ENCODE results near the gene CST3. TPM values are rescaled to one million over a fixed set of nuclear protein-coding genes. Genes with fewer than 3 reads are reported as not detected.
"Not testable (repeated sequence)": the region's sequence is repeated elsewhere in the genome, so short reads cannot be mapped to it uniquely, and the experiment has no call there.

The CST3 gene
- total RNA-seq, 1 experiment from 2014 or later: 262 TPM

DNA sequence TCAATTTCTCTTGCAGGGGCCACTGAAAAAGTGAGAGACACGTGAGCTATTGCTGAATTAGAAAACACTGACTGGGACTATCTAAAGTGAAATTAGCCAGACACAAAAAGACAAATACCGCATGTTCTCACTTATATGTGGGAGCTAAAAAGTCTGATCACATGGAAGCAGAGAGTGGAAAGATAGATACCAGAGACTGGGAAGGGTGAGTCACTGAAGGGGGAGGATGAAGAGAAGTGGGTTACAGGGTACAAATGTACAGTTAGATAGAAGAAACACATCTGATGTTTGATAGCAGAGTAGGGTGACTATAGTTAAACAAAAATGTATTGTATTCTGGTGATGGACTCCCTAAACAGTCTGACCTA is 13.4 kb downstream of the CST3 start:
- ChIA-PET POLR2A (ENCODE audit: unreplicated experiment) (no interaction called here), CTCF (no interaction called here)
- H4K20me1 ChIP-seq (ENCODE audit: insufficient read depth): no peaks in the 10 kb centered on the region
- H3K4me2 ChIP-seq: no peak overlapping the region
- H3K4me1 ChIP-seq (replicated peaks; ENCODE audit: insufficient read depth): peaks cover 34% of the 10 kb centered on the region
- DNase-seq: no peak
- intact Hi-C loops (cut with micrococcal nuclease; ENCODE audit: unreplicated experiment): loop anchor here (10.0 kb wide), 2 partner anchors 270 to 860 kb away; partner anchors contain the start of gene NXT1
- no peak overlapping the region for H3K4me3 ChIP-seq
- no peaks in the 10 kb centered on the region for H3K79me2 ChIP-seq (ENCODE audit: low read depth)
- no TSS peak for BruUV-seq (replicated peaks)
- peaks cover 3% of the 10 kb centered on the region; the same call in 1 of the 2 replicates for H3K9me3 ChIP-seq (ENCODE audit: insufficient read depth, low read depth)
- no peak overlapping the region for H2AFZ ChIP-seq
- peaks cover 24% of the 10 kb centered on the region for H3F3A ChIP-seq (ENCODE audit: insufficient read depth, low read depth)
- no peaks in the 10 kb centered on the region for H3K27me3 ChIP-seq (ENCODE audit: insufficient read depth, low read depth)
- H3K9me2 ChIP-seq (ENCODE audit: insufficient read depth): no peaks in the 10 kb centered on the region
- H3K27ac ChIP-seq: no peak overlapping the region
- no peak for TF ChIP-seq EZH2 (IDR thresholded peaks at IDR 0.05; ENCODE audit: low read depth)
- TF ChIP-seq, protein P1, sequence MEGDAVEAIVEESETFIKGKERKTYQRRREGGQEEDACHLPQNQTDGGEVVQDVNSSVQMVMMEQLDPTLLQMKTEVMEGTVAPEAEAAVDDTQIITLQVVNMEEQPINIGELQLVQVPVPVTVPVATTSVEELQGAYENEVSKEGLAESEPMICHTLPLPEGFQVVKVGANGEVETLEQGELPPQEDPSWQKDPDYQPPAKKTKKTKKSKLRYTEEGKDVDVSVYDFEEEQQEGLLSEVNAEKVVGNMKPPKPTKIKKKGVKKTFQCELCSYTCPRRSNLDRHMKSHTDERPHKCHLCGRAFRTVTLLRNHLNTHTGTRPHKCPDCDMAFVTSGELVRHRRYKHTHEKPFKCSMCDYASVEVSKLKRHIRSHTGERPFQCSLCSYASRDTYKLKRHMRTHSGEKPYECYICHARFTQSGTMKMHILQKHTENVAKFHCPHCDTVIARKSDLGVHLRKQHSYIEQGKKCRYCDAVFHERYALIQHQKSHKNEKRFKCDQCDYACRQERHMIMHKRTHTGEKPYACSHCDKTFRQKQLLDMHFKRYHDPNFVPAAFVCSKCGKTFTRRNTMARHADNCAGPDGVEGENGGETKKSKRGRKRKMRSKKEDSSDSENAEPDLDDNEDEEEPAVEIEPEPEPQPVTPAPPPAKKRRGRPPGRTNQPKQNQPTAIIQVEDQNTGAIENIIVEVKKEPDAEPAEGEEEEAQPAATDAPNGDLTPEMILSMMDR (conservative IDR thresholded peaks at IDR 0.05): no peak
- no peaks in the 10 kb centered on the region for H3K36me3 ChIP-seq (ENCODE audit: low read depth)

DNA sequence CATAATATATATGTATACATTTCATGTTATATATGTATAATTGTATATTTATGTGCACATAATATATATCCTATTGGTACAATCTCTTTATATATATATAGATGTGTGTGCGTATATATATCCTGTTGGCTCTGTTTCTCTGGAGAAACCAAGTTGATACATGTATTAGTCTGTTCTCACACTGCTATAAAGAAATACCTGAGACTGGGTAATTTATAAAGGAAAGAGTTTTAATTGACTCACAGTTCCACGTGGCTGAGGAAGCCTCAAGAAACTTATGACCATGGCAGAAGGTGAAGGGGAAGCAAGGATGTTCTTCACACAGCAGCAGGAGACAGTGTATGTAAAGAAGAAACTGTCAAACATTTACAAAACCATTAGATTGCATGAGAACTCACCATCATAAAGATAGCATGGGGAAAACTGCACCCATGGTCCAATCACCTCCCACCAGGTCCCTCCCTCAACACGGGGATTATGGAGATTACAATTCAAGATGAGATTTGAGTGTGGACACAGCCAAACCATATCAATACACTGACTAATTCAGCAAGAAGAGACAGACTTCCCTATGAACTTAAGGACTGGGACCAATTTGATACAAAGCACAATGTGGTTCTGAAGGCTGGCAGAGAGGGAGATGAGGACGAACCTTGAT is 14.0 kb downstream of the CST3 start:
- Histone ChIP-seq H4K20me1 (ENCODE audit: insufficient read depth) (no peaks in the 10 kb centered on the region), H3K36me3 (ENCODE audit: low read depth) (no peaks in the 10 kb centered on the region), H3K4me3 (no peak overlapping the region), H3K9me2 (ENCODE audit: insufficient read depth) (no peaks in the 10 kb centered on the region), H3K9me3 (ENCODE audit: insufficient read depth, low read depth) (peaks cover 3% of the 10 kb centered on the region; the same call in 1 of the 2 replicates), H3K27me3 (ENCODE audit: insufficient read depth, low read depth) (no peaks in the 10 kb centered on the region), H3K4me1 (replicated peaks; ENCODE audit: insufficient read depth) (peaks cover 29% of the 10 kb centered on the region), H3K27ac (no peak overlapping the region; the same call in 1 of the 2 replicates), H3K79me2 (ENCODE audit: low read depth) (no peaks in the 10 kb centered on the region), H3K4me2 (no peak overlapping the region), H2AFZ (no peak overlapping the region), H3F3A (ENCODE audit: insufficient read depth, low read depth) (peaks cover 22% of the 10 kb centered on the region)
- ChIA-PET POLR2A (ENCODE audit: unreplicated experiment) (no interaction called here), CTCF (no interaction called here)
- TF ChIP-seq, protein P1 (conservative IDR thresholded peaks at IDR 0.05): no peak
- TF ChIP-seq EZH2 (IDR thresholded peaks at IDR 0.05; ENCODE audit: low read depth): no peak
- DNase-seq: no peak
- BruUV-seq (replicated peaks): no TSS peak
- intact Hi-C loops (cut with micrococcal nuclease; ENCODE audit: unreplicated experiment): loop anchor here (10.0 kb wide), 2 partner anchors 269 to 859 kb away; partner anchors contain the start of gene NXT1

DNA sequence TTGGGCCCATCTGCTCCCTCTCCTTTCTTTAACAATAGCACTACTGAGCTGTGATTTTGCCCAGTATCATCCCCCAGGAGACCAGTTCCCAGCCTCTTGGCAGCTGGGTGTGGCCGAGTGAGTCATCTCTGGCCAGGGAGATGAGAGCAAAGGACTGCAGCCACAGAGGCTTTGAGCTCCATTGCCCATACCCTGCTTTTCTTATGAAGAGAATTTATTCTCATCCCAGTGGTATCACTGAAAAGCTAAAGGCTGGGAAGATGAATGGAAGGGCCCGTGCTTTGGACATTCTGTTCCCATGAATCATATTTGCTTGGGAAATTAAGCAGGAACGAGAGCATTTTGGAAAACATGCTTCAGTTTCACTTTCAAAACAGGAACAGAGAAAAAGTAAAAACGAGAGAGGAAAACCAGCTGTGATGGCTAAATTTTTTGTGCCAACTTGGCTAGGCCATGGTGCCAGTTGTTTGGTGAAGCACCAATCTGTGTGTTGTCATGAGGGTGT is 14.9 kb downstream of the CST3 start:
- peak overlapping the region; percentile 42; the same call in 1 of the 2 replicates for H3K4me3 ChIP-seq
- peaks cover 23% of the 10 kb centered on the region for H3K4me1 ChIP-seq (replicated peaks; ENCODE audit: insufficient read depth)
- ChIA-PET CTCF (interaction anchor here (0.7 kb wide), 1 partner anchor 47 kb away, joined by 10 read pairs; no protein-coding TSS in a partner anchor), POLR2A (ENCODE audit: unreplicated experiment) (interaction anchor here (0.6 to 1.1 kb wide), 4 partner anchors 15 to 1762 kb away, joined by 3 to 8 read pairs (median 4); partner anchors contain the start of gene CST3)
- H3K36me3 ChIP-seq (ENCODE audit: low read depth): no peaks in the 10 kb centered on the region
- TF ChIP-seq EZH2 (IDR thresholded peaks at IDR 0.05; ENCODE audit: low read depth): no peak
- TF ChIP-seq, protein P1 (conservative IDR thresholded peaks at IDR 0.05): no peak
- H3K9me2 ChIP-seq (ENCODE audit: insufficient read depth): no peaks in the 10 kb centered on the region
- peak overlapping the region; percentile 90 for H3K27ac ChIP-seq
- peaks cover 18% of the 10 kb centered on the region for H3F3A ChIP-seq (ENCODE audit: insufficient read depth, low read depth)
- TSS peak; percentile 87 for BruUV-seq (replicated peaks)
- peak overlapping the region; percentile 46; the same call in 1 of the 2 replicates for H2AFZ ChIP-seq
- H3K4me2 ChIP-seq: peak overlapping the region; percentile 75
- intact Hi-C loops (cut with micrococcal nuclease; ENCODE audit: unreplicated experiment): loop anchor here (10.0 kb wide), 2 partner anchors 268 to 858 kb away; partner anchors contain the start of gene NXT1
- no peaks in the 10 kb centered on the region for H3K79me2 ChIP-seq (ENCODE audit: low read depth)
- H4K20me1 ChIP-seq (ENCODE audit: insufficient read depth): no peaks in the 10 kb centered on the region
- peaks cover under 1% of the 10 kb centered on the region; the same call in 1 of the 2 replicates for H3K9me3 ChIP-seq (ENCODE audit: insufficient read depth, low read depth)
- no peaks in the 10 kb centered on the region for H3K27me3 ChIP-seq (ENCODE audit: insufficient read depth, low read depth)
- peak; percentile 74 to 81 for DNase-seq

DNA sequence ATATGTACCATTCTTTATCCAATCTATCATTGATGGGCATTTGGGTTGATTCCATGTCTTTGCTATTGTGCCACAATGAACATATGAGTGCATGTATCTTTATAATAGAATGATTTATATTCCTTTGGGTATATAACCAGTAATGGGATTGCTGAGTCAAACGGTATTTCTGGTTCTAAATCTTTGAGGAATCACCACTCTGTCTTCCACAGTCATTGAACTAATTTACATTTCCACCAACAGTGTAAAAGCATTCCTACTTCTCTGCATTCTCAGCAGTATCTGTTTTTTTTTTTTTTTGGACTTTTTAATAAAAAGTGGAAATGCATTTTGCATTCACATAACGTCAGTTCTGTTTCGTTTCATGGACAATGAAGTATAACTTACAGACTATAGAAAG is 15.4 kb downstream of the CST3 start:
- H3K4me1 ChIP-seq (replicated peaks; ENCODE audit: insufficient read depth): peaks cover 23% of the 10 kb centered on the region
- peaks cover 18% of the 10 kb centered on the region for H3F3A ChIP-seq (ENCODE audit: insufficient read depth, low read depth)
- BruUV-seq (replicated peaks); H2AFZ ChIP-seq; H3K9me3 ChIP-seq (ENCODE audit: insufficient read depth, low read depth); H3K27me3 ChIP-seq (ENCODE audit: insufficient read depth, low read depth); DNase-seq; H3K36me3 ChIP-seq (ENCODE audit: low read depth); H3K9me2 ChIP-seq (ENCODE audit: insufficient read depth); H3K79me2 ChIP-seq (ENCODE audit: low read depth); H4K20me1 ChIP-seq (ENCODE audit: insufficient read depth): not testable (repeated sequence)
- peak overlapping the region; percentile 90 for H3K27ac ChIP-seq
- intact Hi-C loops (cut with micrococcal nuclease; ENCODE audit: unreplicated experiment): loop anchor here (10.0 kb wide), 2 partner anchors 268 to 858 kb away; partner anchors contain the start of gene NXT1
- H3K4me2 ChIP-seq: peak overlapping the region; percentile 75
- ChIA-PET POLR2A (ENCODE audit: unreplicated experiment) (interaction anchor here (0.6 to 1.1 kb wide), 4 partner anchors 15 to 1763 kb away, joined by 3 to 8 read pairs (median 4); partner anchors contain the start of gene CST3), CTCF (interaction anchor here (0.7 kb wide), 1 partner anchor 48 kb away, joined by 10 read pairs; no protein-coding TSS in a partner anchor)
- H3K4me3 ChIP-seq: peak overlapping the region; percentile 42; the same call in 1 of the 2 replicates
